Endothelial cell of umbilical vein (primary cell): Measurements from ENCODE around the gene PITPNB. TPM values are rescaled to one million over a fixed set of nuclear protein-coding genes. Genes with fewer than 3 reads are reported as not detected.

ENCODE experiments used
- BruUV-seq: library from RNA; stranded (reverse); fragments of 400-500 nt; replicated peaks from 2 replicates; lab custom pipeline; 2021; lab: Mats Ljungman, UMichigan
- CTCF ChIA-PET: fragments of 300-600, 350-600 bp; sonication (Branson Sonifier 250); formaldehyde crosslinking; loops from one replicate; lab custom pipeline; 2021; ENCODE audit warnings: antibody characterized with exemption, inconsistent platforms; lab: Charles Lee
- POLR2A ChIA-PET: fragments of 300-600, 350-600 bp; sonication (Branson Sonifier 250); formaldehyde crosslinking; loops from one replicate; lab custom pipeline; 2021; ENCODE audit warnings: antibody characterized with exemption, inconsistent platforms; lab: Charles Lee
- DNase-seq: peaks from one replicate; pipeline ENCODE4 v3.0.0-alpha.2; 2011; ENCODE audit warnings: low read depth, low spot score
- FAIRE-seq: peaks from 2 replicates; lab custom pipeline; 2011; peaks lifted over from hg19 to GRCh38; lab: Jason Lieb, UNC
- H2AFZ ChIP-seq: 2 replicates; pipeline ENCODE4 v1.6.0; 2012; ENCODE audit warnings: low read depth, low read length, control low read depth, inconsistent platforms
- H3K27ac ChIP-seq: 2 replicates; pipeline ENCODE4 v1.5.1; 2011; ENCODE audit warnings: low read depth, mild to moderate bottlenecking, control low read depth, low read length, moderate library complexity; ENCODE audit not compliant: insufficient read depth
- H3K27me3 ChIP-seq, 2 experiments: 2 replicates each; pipeline versions ENCODE4 v1.6.0 to v1.6.1; 2011; ENCODE audit warnings: low read length in 2 of 2, mixed read lengths in 1 of 2; ENCODE audit not compliant: control insufficient read depth in 2 of 2, insufficient read depth in 2 of 2
- H3K36me3 ChIP-seq, 2 experiments: 2 replicates in 1 of 2; 3 replicates in 1 of 2; pipeline ENCODE4 v1.5.1; 2011; ENCODE audit warnings: low read length in 2 of 2, mild to moderate bottlenecking in 1 of 2, moderate library complexity in 1 of 2; ENCODE audit not compliant: control insufficient read depth in 2 of 2, insufficient read depth in 2 of 2; ENCODE audit errors: extremely low read depth in 1 of 2
- H3K4me1 ChIP-seq: 3 replicates; pipeline ENCODE4 v1.5.1; 2011; ENCODE audit warnings: mild to moderate bottlenecking, low read length; ENCODE audit not compliant: control insufficient read depth, insufficient read depth; ENCODE audit errors: extremely low read depth
- H3K4me2 ChIP-seq: 2 replicates; pipeline ENCODE4 v1.6.1; 2011; ENCODE audit warnings: low read length, control low read depth, mixed read lengths; ENCODE audit not compliant: insufficient read depth
- H3K4me3 ChIP-seq, 3 experiments: fragments of 200-600 bp in 1 of 3; sonication (generic), shearing (Covaris generic) in 1 of 3; replicated peaks in 1 of 3; 2 replicates each; pipeline ENCODE4 v1.5.1; 2011 to 2016; ENCODE audit warnings: control low read depth in 3 of 3, low read length in 3 of 3, mild to moderate bottlenecking in 2 of 3, inconsistent platforms in 1 of 3, low read depth in 1 of 3, moderate library complexity in 1 of 3; ENCODE audit not compliant: insufficient read depth in 1 of 3
- H3K79me2 ChIP-seq: 2 replicates; pipeline ENCODE4 v1.6.0; 2012; ENCODE audit warnings: low read length, inconsistent platforms; ENCODE audit not compliant: control insufficient read depth, insufficient read depth
- H3K9ac ChIP-seq: replicated peaks from 2 replicates; pipeline ENCODE3; 2011; ENCODE audit warnings: low read length, control low read depth; ENCODE audit not compliant: insufficient read depth; ENCODE audit errors: extremely low read depth
- H3K9me1 ChIP-seq: replicated peaks from 3 replicates; pipeline ENCODE4 v1.6.0; 2011; ENCODE audit warnings: mild to moderate bottlenecking, low read length; ENCODE audit not compliant: control insufficient read depth, insufficient read depth; ENCODE audit errors: extremely low read depth
- H3K9me3 ChIP-seq: replicated peaks from 2 replicates; pipeline ENCODE4 v1.5.1; 2012; ENCODE audit warnings: low read length, inconsistent platforms; ENCODE audit not compliant: control insufficient read depth, insufficient read depth
- H4K20me1 ChIP-seq: replicated peaks from 2 replicates; pipeline ENCODE3; 2011; ENCODE audit warnings: mild to moderate bottlenecking, low read length; ENCODE audit not compliant: control insufficient read depth, insufficient read depth; ENCODE audit errors: extremely low read depth
- CTCF ChIP-seq, 2 donors: IDR thresholded peaks; 1 replicate in 1 of 2; 2 replicates in 1 of 2; pipeline ENCODE4 v1.5.1; 2011; ENCODE audit warnings: low read length in 2 of 2, mild to moderate bottlenecking in 2 of 2, moderate library complexity in 2 of 2, control low read depth in 1 of 2, inconsistent platforms in 1 of 2, low read depth in 1 of 2; ENCODE audit not compliant: insufficient read depth in 1 of 2; ENCODE audit errors: extremely low read depth in 1 of 2
- EZH2 ChIP-seq: IDR thresholded peaks from 2 replicates; pipeline ENCODE4 v1.6.1; 2012; ENCODE audit warnings: borderline replicate concordance, low read depth, mild to moderate bottlenecking, moderate library complexity, low read length, inconsistent platforms; ENCODE audit not compliant: severe bottlenecking
- FOS ChIP-seq: IDR thresholded peaks from 2 replicates; pipeline ENCODE4 v1.6.1; 2011; ENCODE audit warnings: mild to moderate bottlenecking, low read length, moderate library complexity, borderline replicate concordance; ENCODE audit not compliant: insufficient read depth
- GATA2 ChIP-seq: IDR thresholded peaks from 2 replicates; pipeline ENCODE4 v1.7.0; 2011; ENCODE audit warnings: low read depth, mild to moderate bottlenecking, moderate library complexity, mixed read lengths, low read length; ENCODE audit not compliant: insufficient read length, insufficient read depth
- JUN ChIP-seq: IDR thresholded peaks from 2 replicates; pipeline ENCODE4 v1.6.1; 2011; ENCODE audit warnings: borderline replicate concordance, low read depth; ENCODE audit not compliant: insufficient read length, insufficient read depth
- MAX ChIP-seq: IDR thresholded peaks from 2 replicates; pipeline ENCODE4 v1.6.1; 2011; ENCODE audit not compliant: insufficient read depth, insufficient read length
- MYC ChIP-seq: IDR thresholded peaks from one replicate; pipeline ENCODE4 v1.6.1; 2011; ENCODE audit warnings: mild to moderate bottlenecking, low read depth, low read length
- POLR2A ChIP-seq: IDR thresholded peaks from 2 replicates; pipeline ENCODE4 v1.6.1; 2012; ENCODE audit warnings: low read depth, mild to moderate bottlenecking, control low read depth, low read length
- POLR2AphosphoS5 ChIP-seq: IDR thresholded peaks from 2 replicates; pipeline ENCODE4 v1.6.1; 2012; ENCODE audit warnings: low read depth, mild to moderate bottlenecking, control low read depth, low read length, moderate library complexity; ENCODE audit not compliant: insufficient read depth
- dilution Hi-C: fragments of 300-500 bp; cut with MboI; formaldehyde crosslinking; loops from one replicate; pipeline ENCODE4 v1.15.0; 2019; ENCODE audit warnings: low sequenced_read_pairs; ENCODE audit not compliant: extremely low pct_ligation_motif_present
- intact Hi-C: fragments of 100-400 bp; cut with micrococcal nuclease; formaldehyde crosslinking; loops from one replicate; pipeline ENCODE4 v1.10.0; 2022
- polyA plus RNA-seq, 4 experiments: library from polyadenylated mRNA; depleted of rRNA in 3 of 4; stranded (reverse) in 3 of 4; unstranded in 1 of 4; fragments of >200 nt; gene quantifications; 2 replicates each; pipeline versions ENCODE4 v1.2.1 to v1.2.3, GENCODE V29; 2011 to 2012; ENCODE audit warnings: missing spikeins in 1 of 4
- total RNA-seq: library from RNA; stranded (reverse); gene quantifications from 2 replicates; pipeline ENCODE4 v1.2.3, GENCODE V29; 2021

Gene PITPNB
- total and polyA plus RNA-seq, 2 donors (not counting 3 experiments of a cell fraction or from before 2014, with no cell fraction given) = 29.7 to 108 TPM

GRCh38 chr22:27903805-27904473, 15.1 kb downstream of the PITPNB start:
- BruUV-seq = no TSS peak
- no peak for DNase-seq
- peaks cover 92% of the 10 kb centered on the region for H3K79me2 ChIP-seq
- ChIA-PET CTCF (interaction anchor here (0.7 to 1.0 kb wide), 3 partner anchors 15 to 29 kb away, joined by 3 to 5 read pairs (median 4); partner anchors contain the start of gene PITPNB), POLR2A (no interaction called here)
- H3K9me1 ChIP-seq = no peaks in the 10 kb centered on the region
- intact Hi-C loops = no loop called here
- no peak overlapping the region for H3K9ac ChIP-seq
- no peaks in the 10 kb centered on the region for H3K4me1 ChIP-seq
- no peak for FAIRE-seq
- peaks cover 10 to 18% of the 10 kb centered on the region in 2 experiments for H3K36me3 ChIP-seq
- H3K27me3 ChIP-seq = no peaks in the 10 kb centered on the region
- no peaks in the 10 kb centered on the region for H3K9me3 ChIP-seq
- H3K27ac ChIP-seq = no peak overlapping the region
- no peak overlapping the region for H3K4me3 ChIP-seq
- no peak overlapping the region for H3K4me2 ChIP-seq
- dilution Hi-C loops = no loop called here
- no peaks in the 10 kb centered on the region for H4K20me1 ChIP-seq
- no peak overlapping the region for H2AFZ ChIP-seq
- TF ChIP-seq FOS (no peak), MAX (no peak), POLR2A (no peak), POLR2AphosphoS5 (no peak), CTCF (IDR thresholded peaks at IDR 0.05; ENCODE audit: extremely low read depth in 1 of 2, insufficient read depth in 1 of 2, low read depth in 1 of 2, low read length in 2 of 2) (no peak), MYC (no peak), GATA2 (no peak), EZH2 (no peak), JUN (no peak)
